IPS-18a (cell line): ENCODE measurements around the gene TRIM33.

Experiments
- H3K27ac ChIP-seq: one replicate; pipeline ENCODE4 v1.5.1; 2013; ENCODE audit warnings: low read length
- H3K27me3 ChIP-seq: one replicate; pipeline ENCODE4 v1.6.1; 2013; ENCODE audit warnings: mild to moderate bottlenecking, low read length; ENCODE audit not compliant: control insufficient read depth, insufficient read depth
- H3K36me3 ChIP-seq: one replicate; pipeline ENCODE4 v1.6.1; 2013; ENCODE audit warnings: low read depth, low read length; ENCODE audit not compliant: control insufficient read depth
- H3K4me1 ChIP-seq: one replicate; pipeline ENCODE4 v1.6.1; 2013; ENCODE audit warnings: low read depth, low read length; ENCODE audit not compliant: control insufficient read depth
- H3K4me3 ChIP-seq: one replicate; pipeline ENCODE4 v1.5.1; 2013; ENCODE audit warnings: low read length
- H3K9ac ChIP-seq: one replicate; pipeline ENCODE4 v1.6.1; 2013; ENCODE audit warnings: mild to moderate bottlenecking, low read length, moderate library complexity
- H3K9me3 ChIP-seq: one replicate; pipeline ENCODE4 v1.6.1; 2013; ENCODE audit warnings: low read depth, low read length; ENCODE audit not compliant: control insufficient read depth

Gene TRIM33

GRCh38 chr1:114509596-114510273 is 1.3 kb downstream of the TRIM33 start:
- Histone ChIP-seq H3K36me3 (peaks cover 16% of the 10 kb centered on the region), H3K27me3 (peaks cover 7% of the 10 kb centered on the region), H3K27ac (no peak overlapping the region), H3K4me3 (peak overlapping the region; percentile 90), H3K4me1 (peaks cover 15% of the 10 kb centered on the region), H3K9ac (peak overlapping the region; percentile 82), H3K9me3 (no peaks in the 10 kb centered on the region)

- H3K9ac ChIP-seq = peak overlapping the region; percentile 82
- no peak overlapping the region for H3K27ac ChIP-seq
- peaks cover 7% of the 10 kb centered on the region for H3K27me3 ChIP-seq
Observed at GRCh38 chr1:114508386-114508898, 2.6 kb downstream of the TRIM33 start.

GRCh38 chr1:114507513-114507912 is 3.5 kb downstream of the TRIM33 start:
- Histone ChIP-seq H3K27me3 (peaks cover 2% of the 10 kb centered on the region), H3K9me3 (no peaks in the 10 kb centered on the region), H3K4me1 (peaks cover 15% of the 10 kb centered on the region), H3K9ac (no peak overlapping the region), H3K27ac (no peak overlapping the region), H3K36me3 (peaks cover 16% of the 10 kb centered on the region), H3K4me3 (no peak overlapping the region)

More at GRCh38 chr1:114508386-114508898, 2.6 kb downstream of the TRIM33 start:
- Histone ChIP-seq H3K36me3 (peaks cover 16% of the 10 kb centered on the region), H3K9me3 (no peaks in the 10 kb centered on the region), H3K4me3 (peak overlapping the region; percentile 90), H3K4me1 (peaks cover 15% of the 10 kb centered on the region)

GRCh38 chr1:114505148-114505561 is 5.8 kb downstream of the TRIM33 start:
- H3K36me3 ChIP-seq = peaks cover 16% of the 10 kb centered on the region
- H3K27me3 ChIP-seq = no peaks in the 10 kb centered on the region
- no peak overlapping the region for H3K4me3 ChIP-seq
- H3K9me3 ChIP-seq = no peaks in the 10 kb centered on the region
- peaks cover 15% of the 10 kb centered on the region for H3K4me1 ChIP-seq
- no peak overlapping the region for H3K9ac ChIP-seq
- H3K27ac ChIP-seq = no peak overlapping the region

- Histone ChIP-seq H3K9me3 (no peaks in the 10 kb centered on the region), H3K4me1 (peaks cover 9% of the 10 kb centered on the region), H3K4me3 (no peak overlapping the region)
Observed at GRCh38 chr1:114503916-114504422, 7.0 kb downstream of the TRIM33 start.

GRCh38 chr1:114502080-114502479 is 8.9 kb downstream of the TRIM33 start:
- peaks cover 15% of the 10 kb centered on the region for H3K36me3 ChIP-seq
- H3K27ac ChIP-seq = no peak overlapping the region
- no peaks in the 10 kb centered on the region for H3K27me3 ChIP-seq
- H3K4me3 ChIP-seq = no peak overlapping the region
- H3K9ac ChIP-seq = no peak overlapping the region
- H3K4me1 ChIP-seq = no peaks in the 10 kb centered on the region
- H3K9me3 ChIP-seq = no peaks in the 10 kb centered on the region

More at GRCh38 chr1:114503916-114504422, 7.0 kb downstream of the TRIM33 start:
- Histone ChIP-seq H3K9ac (no peak overlapping the region), H3K36me3 (peaks cover 16% of the 10 kb centered on the region), H3K27ac (no peak overlapping the region), H3K27me3 (no peaks in the 10 kb centered on the region)

- Histone ChIP-seq H3K4me1 (no peaks in the 10 kb centered on the region), H3K4me3 (no peak overlapping the region), H3K9ac (no peak overlapping the region), H3K36me3 (no peaks in the 10 kb centered on the region), H3K9me3 (no peaks in the 10 kb centered on the region), H3K27me3 (no peaks in the 10 kb centered on the region), H3K27ac (no peak overlapping the region)
Observed at GRCh38 chr1:114499478-114499877, 11.5 kb downstream of the TRIM33 start.

GRCh38 chr1:114496089-114496488 is 14.9 kb downstream of the TRIM33 start:
- Histone ChIP-seq H3K9me3 (no peaks in the 10 kb centered on the region), H3K27ac (no peak overlapping the region), H3K36me3 (no peaks in the 10 kb centered on the region), H3K9ac (no peak overlapping the region), H3K27me3 (no peaks in the 10 kb centered on the region), H3K4me3 (no peak overlapping the region), H3K4me1 (no peaks in the 10 kb centered on the region)

- H3K9ac ChIP-seq = no peak overlapping the region
- H3K27me3 ChIP-seq = no peaks in the 10 kb centered on the region
- no peak overlapping the region for H3K4me3 ChIP-seq
- no peaks in the 10 kb centered on the region for H3K36me3 ChIP-seq
- no peaks in the 10 kb centered on the region for H3K4me1 ChIP-seq
- no peaks in the 10 kb centered on the region for H3K9me3 ChIP-seq
- no peak overlapping the region for H3K27ac ChIP-seq
Observed at GRCh38 chr1:114495486-114495885, 15.5 kb downstream of the TRIM33 start.

GRCh38 chr1:114492978-114493377 is 18.0 kb downstream of the TRIM33 start:
- H3K9ac ChIP-seq = no peak overlapping the region
- no peaks in the 10 kb centered on the region for H3K27me3 ChIP-seq
- H3K36me3 ChIP-seq = no peaks in the 10 kb centered on the region
- H3K9me3 ChIP-seq = no peaks in the 10 kb centered on the region
- no peak overlapping the region for H3K4me3 ChIP-seq
- no peaks in the 10 kb centered on the region for H3K4me1 ChIP-seq
- no peak overlapping the region for H3K27ac ChIP-seq

- no peaks in the 10 kb centered on the region for H3K27me3 ChIP-seq
- no peaks in the 10 kb centered on the region for H3K36me3 ChIP-seq
- H3K4me1 ChIP-seq = no peaks in the 10 kb centered on the region
- no peaks in the 10 kb centered on the region for H3K9me3 ChIP-seq
- H3K4me3 ChIP-seq = no peak overlapping the region
- H3K9ac ChIP-seq = no peak overlapping the region
- no peak overlapping the region for H3K27ac ChIP-seq
Observed at GRCh38 chr1:114490274-114490693, 20.7 kb downstream of the TRIM33 start.

- Histone ChIP-seq H3K9me3 (no peaks in the 10 kb centered on the region), H3K27me3 (no peaks in the 10 kb centered on the region), H3K9ac (no peak overlapping the region), H3K4me1 (no peaks in the 10 kb centered on the region), H3K27ac (no peak overlapping the region), H3K36me3 (no peaks in the 10 kb centered on the region), H3K4me3 (no peak overlapping the region)
Observed at GRCh38 chr1:114488739-114489138, 22.3 kb downstream of the TRIM33 start.
